Adrenal gland (tissue), 5 donors: ENCODE data around the gene CAMKMT.

ENCODE experiments used
- CTCF ChIP-seq, 6 experiments: fragments of 450-650 bp in 4 of 6; fragments of 200-600 bp in 2 of 6; sonication (generic) in 1 of 6; IDR thresholded peaks; 1 replicate in 5 of 6; 2 replicates in 1 of 6; pipeline versions ENCODE4 v1.5.1 to v1.8.0; 2016 to 2021; ENCODE audit warnings: antibody characterized with exemption in 6 of 6, mild to moderate bottlenecking in 2 of 6, moderate library complexity in 1 of 6
- POLR2A ChIP-seq, 2 donors: fragments of 450-650 bp; IDR thresholded peaks; one replicate each; pipeline ENCODE4 v1.6.1; 2017; ENCODE audit warnings: antibody characterized with exemption in 2 of 2, mild to moderate bottlenecking in 2 of 2, moderate library complexity in 1 of 2
- donor health status: DM: no; HTN: no; CAD: no.

GRCh38 chr2:44573996-44574395, 212.2 kb downstream of the CAMKMT start:
- TF ChIP-seq CTCF (IDR thresholded peaks at IDR 0.05) (no peak), POLR2A (IDR thresholded peaks at IDR 0.05) (no peak)
